CD4-positive, alpha-beta T cell treated with Interleukin-15 for 4 hours (primary cell): Measurements from ENCODE around the gene SPTLC2.

Experiments used
- DNase-seq: peaks from one replicate; pipeline ENCODE4 v3.0.0-alpha.2; 2020; ENCODE audit warnings: low spot score

SPTLC2 gene

DNA sequence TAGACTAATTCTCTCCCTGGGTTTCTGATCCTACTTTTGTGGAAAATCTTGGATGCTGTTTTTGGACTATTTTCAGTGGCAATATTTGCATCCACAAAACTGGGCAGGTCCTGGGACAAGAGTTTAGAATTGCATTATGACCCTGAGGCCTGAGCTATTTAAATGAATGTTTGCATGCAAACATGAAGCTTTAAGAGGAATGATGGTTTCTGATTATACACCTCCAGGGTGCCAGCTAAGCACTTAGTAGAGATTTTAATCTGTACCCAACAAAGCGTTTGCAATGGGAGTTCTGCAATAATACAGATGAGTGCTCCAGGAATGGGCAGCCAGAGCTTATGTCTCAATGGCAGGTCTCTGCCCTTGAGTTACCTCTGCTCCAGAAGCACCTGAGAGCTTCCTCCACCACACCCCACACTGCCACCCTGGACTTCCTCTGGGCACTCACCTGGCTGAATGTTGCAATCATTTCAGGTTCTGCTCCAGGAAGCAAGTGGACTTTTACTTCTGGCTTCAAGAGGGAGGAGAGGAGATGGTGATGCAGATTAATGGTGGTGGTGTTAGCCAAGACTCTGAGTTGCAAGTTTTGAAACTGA, 6.0 kb upstream of the SPTLC2 start:
- DNase-seq, result no peak

DNA sequence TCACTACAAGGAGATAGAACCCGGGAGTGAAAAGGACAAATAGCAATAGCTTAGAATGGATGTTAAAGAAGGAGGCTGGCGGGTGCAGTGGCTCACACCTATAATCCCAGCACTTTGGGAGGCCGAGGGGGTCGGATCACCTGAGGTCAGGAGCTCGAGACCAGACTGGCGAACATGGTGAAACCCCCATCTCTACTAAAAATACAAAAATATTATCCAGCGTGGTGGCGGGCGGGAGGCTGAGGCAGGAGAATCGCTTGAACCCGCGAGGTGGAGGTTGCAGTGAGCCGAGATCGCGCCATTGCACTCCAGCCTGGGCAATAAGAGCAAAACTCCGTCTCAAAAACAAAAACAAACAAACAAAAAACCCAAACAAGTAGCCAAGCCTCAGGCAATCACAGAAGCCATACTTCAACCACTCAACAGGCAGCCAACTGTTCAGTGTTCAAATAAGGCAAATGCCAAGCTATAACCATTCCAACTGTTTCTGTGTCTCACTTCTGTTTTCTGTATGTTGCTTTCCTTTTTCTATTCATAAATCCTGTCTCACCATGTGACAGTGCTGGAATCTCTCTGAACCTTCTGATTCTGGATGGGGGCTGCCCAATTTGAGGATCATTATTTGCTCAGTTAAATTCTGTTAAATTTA, 3.9 kb upstream of the SPTLC2 start:
- DNase-seq, result no peak

DNA sequence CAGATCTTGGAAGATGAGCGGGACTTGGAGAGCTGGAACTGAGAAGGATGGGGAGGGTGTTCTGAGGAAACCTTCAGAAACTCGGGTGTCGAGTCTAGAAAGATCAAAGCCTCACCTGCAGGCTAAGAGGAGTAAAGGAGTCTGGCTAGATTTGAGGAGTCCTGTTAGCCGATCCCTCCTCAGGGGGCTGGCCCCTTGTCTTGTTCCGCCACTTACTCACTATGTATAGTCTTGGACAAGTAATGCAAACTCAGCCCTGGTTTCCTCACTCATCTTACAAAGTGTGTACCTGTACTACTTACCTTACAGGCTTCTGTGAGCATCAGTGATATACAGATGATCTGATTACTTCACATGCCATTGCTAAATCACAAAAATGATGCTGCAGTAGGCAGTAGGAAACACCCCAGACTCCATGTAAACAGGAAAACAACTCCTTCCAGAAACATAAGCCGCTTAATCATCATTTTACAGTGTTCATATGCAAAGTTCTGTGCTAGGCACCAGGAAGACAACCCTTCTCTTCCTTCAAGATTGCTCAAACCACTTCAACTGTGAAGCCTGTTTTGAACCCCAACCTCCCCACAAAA, 2.0 kb upstream of the SPTLC2 start:
- no peak for DNase-seq

DNA sequence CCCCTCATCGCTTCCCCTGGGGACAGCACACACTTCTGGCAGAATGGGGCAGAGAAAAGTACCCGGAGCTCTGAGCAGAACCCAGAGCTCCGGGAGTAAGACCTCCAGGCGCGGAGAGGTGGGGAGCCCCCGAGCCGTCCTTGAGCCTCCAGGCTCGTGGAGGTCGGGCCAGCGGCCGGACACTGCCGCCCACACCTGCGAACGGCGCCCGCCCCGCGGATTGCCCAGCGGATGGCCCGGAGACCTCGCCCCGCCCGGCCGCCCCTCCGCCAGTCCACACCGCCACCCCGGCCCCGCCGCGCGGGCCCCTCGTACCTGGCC, 344 bp downstream of the SPTLC2 start:
- DNase-seq, result no peak

- DNase-seq, result peak; percentile 19
These were observed 890 bp downstream of the SPTLC2 start for GRCh38 chr14:77615361-77616132.

- no peak for DNase-seq
These were observed 3.2 kb downstream of the SPTLC2 start for GRCh38 chr14:77613201-77613600.

DNA sequence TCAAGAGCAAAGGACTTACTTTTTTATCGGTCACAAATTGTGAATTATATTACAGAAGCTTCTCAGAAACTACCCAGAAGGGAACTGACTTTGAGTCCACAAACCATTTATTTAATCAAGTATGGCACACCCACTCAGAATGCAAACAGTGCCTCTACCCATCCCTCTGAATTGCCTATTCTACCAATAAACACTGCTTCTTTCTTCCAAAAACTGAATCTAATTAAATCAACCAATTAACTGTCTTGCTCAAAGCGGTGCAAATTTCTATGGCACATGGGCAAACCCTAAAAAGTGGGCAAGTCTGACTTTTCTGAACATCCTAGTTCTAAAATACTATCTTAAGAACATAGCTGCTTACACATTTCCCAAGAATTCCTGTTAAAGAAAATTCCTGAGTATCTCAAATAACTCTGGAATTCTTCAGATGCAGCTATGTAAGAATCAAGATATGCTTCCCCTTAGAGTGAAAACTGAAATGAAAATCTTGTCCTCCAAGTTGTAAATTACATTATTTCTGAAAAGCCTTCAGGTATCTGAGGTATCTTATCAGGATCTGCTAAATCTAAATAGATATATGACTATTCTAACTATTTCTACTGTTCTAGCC, 4.3 kb downstream of the SPTLC2 start:
- no peak for DNase-seq

GRCh38 chr14:77610553-77610952, 5.9 kb downstream of the SPTLC2 start:
- DNase-seq, result no peak

DNA sequence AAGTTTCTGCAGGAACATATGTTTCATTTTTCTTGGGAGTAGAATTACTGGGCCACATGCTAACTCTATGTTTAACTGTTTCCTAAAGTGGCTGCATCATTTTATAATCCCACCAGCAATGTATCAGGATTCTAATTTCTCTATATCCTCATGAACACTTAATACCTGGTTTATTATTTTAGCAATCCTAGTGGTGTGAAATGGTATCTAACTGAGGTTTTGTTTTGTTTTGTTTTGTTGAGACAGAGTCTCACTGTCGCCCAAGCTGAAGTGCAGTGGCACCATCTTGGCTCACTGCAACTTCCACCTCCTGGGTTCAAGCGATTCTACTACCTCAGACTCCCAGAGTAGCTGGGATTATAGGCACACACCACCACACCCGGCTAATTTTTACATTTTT, 6.5 kb downstream of the SPTLC2 start:
- DNase-seq, result no peak

GRCh38 chr14:77607741-77608302, 8.6 kb downstream of the SPTLC2 start:
- peak; percentile 27 for DNase-seq

DNA sequence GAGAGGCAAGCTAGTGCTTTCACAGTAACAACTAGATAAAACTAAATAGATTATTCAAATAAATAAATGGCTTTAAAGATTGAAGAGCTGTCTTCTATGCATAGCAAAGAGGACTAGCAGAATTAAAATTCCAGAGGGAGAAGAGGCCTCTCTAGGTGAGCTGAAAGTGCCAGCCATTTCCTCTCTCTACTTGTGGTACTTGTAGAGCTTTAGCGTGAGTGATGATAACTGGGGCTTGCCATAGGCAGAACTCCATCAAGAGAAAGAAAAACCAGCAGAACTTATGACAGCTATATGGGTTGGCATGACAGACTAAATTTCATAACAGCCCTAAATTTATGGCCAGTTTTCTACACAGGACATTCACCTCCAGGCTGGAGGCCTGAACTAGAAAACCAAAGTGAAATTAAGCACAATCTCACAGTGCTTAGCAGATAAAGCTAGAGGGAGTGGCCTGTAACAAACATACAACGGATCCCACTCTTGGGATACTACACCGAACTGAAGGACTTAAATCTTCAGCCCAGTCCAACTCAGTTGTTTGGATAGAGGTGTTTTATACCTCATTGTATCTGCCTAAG, 11.0 kb downstream of the SPTLC2 start:
- no peak for DNase-seq

DNA sequence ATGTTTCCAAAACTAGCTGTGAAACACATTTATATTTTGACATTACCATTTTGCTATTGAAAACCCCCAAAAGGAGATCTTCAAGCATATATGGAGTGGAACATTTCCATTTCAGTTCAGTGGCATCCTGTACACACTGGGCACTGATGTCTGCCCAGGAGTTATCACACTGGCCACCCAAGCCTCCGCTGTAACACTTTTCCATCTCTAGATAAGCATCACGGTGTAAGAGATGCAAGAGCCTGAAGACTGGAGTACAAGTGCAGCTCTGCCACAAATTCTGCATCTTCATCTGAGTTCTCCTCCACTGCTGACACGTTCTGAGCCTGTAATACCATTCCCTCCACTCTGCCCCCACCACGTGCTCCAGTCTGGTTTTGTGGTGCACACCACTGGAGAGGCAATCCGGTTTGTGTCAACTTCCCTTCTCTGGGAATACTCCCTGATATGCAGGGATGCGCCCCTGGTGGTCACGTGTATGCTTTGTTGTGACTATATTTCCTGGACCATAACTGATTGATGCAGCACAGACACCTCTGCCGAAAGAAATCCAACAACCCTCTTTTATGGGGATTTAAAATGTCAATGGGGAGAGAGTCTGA, 12.7 kb downstream of the SPTLC2 start:
- no peak for DNase-seq

- no peak for DNase-seq
These were observed 13.4 kb downstream of the SPTLC2 start for GRCh38 chr14:77603031-77603430.

DNA sequence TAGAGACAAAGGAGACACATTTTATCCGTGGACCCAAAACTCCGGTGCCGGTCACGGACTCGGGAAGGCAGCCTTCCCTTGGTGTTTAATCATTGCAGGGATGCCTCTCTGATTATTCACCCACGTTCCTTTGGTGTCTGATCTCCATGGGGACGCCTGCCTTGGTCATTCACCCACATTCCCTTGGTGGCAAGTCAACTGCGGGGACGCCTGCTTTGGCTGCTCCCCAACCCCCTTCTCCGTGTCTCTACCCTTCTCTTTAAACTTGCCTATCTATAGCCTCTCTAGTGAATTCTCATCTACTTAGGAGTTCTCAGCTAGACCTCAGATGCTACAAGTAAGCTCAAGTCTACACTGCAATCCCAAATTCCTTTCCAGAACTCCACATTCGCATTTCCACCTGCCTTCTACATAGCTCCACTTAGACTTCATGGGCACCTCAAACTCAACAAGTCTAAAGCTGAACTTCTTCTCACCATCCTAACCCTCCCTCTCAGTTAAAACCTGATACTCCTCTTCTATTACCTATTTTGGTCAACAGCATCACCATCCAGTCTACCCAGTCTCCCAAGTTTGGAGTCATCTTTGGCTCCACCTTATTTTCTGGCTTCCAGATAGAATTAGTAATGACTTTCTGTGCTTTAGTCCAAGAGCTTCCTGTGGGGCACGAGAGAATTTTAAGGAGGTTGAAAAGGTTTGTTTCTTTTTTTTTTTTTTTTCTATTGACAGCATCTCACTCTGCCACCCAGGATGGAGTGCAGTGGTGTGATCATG, 14.4 kb downstream of the SPTLC2 start:
- DNase-seq, result no peak

DNA sequence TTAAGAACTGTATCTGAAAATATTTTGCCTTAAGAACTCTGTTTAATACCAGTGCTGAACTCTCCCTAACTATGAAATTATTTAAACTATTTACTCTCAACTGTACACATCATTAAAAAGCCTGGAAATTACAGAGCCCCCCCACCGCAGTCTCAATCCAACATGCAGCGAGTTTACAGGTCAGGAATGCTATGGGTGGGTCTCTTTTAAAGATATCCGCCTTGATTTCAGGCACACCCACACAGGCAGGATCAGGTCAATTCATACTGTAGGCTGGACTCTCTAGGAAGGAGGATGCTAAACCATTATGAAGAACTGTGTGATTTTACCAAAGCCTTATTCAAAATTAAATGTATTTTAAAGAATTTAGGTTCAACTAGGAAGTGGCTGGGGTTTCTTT, 16.5 kb downstream of the SPTLC2 start:
- no peak for DNase-seq

DNA sequence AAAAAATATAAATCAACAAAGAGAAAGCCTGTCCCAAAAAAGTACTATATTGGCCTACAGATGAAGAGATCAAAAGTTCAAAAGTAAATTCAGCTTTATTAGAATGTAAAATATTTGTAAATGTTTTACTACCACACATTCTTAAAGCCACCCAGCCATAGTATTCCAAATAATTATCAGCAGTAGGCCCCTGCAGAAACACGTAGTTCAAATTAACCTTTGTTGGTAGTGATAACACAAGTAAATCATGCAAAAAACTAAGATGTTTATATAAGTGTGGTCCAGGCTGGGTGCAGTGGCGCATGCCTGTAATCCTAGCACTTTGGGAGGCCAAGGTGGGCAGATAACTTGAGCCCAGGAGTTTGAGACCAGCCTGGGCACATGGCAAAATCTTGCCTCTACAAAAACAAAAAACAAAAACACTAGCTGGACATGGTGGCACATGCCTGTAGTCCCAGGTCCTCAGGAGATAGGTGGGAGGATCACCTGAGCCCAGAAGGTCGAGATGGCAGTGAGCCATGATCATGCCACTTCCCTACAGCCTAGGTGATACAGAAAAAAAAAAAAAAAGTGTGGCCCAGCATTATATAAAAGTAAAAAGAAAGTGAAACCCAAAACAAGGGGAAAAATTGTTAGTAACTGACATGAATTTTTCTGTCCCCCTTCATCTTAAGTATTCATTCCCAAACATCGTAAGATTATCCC, 17.9 kb downstream of the SPTLC2 start:
- peak; percentile 14 for DNase-seq

- DNase-seq, result peak; percentile 29
These were observed 22.9 kb downstream of the SPTLC2 start for GRCh38 chr14:77593501-77593961.

DNA sequence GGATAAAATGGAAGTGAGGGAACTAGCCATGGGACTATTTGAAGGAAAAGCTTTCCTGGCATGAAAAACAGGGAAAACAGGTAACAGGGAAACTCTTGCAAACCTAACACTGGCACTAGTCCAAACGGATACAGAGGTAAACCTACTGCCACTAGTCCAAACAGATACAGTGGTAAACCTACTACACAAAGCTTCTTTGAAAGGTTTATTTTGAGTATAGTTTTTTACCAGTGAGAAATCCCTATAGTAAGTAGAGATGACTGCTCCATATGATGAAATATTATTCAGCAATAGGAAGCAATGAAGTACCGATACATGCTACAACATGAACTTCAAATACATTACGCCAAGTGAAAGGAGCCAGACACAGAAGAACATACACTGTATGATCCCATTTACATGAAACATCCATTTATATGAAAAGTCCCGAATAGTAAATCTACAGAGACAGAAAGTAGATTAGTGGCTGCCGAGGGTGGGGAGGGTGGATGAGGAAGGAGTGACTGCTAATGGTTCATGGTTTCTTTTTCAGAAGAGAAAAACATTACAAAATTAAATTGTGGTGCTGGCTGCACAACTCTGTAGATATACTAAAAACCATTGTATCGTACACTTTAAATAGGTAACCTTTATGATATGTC, 25.5 kb downstream of the SPTLC2 start:
- no peak for DNase-seq

DNA sequence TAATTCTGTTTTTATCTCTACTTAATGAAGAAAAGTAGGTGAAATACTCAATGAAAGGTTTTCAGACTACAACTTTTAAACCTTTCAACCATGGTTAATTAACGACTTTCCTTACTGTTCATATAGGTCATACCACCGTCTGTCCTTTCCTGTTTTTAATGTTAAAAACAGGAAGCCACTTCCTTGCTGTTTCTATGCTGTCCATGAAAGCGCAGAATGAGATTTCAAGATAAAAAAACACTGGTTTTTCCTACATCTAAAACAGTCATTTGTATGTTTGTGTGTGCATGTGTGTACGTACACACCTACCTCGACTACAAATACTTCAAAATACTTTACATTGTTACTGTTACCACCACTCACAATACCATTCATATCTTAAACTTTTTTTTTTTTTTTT, 27.3 kb downstream of the SPTLC2 start:
- no peak for DNase-seq
